Posterior cingulate gyrus (tissue), 11 donors: ENCODE data around the gene NPLOC4.
"Not testable (repeated sequence)": the region's sequence is repeated elsewhere in the genome, so short reads cannot be mapped to it uniquely, and the experiment has no call there.

Source experiments
- DNase-seq, 10 donors: peaks; one replicate each; pipeline versions ENCODE4 v3.0.0 to v3.0.0-alpha.2; 2020 to 2021; ENCODE audit warnings: mixed read lengths in 3 of 10
- intact Hi-C: fragments of 100-400 bp; cut with DNase I; formaldehyde crosslinking; loops from one replicate; pipeline ENCODE4 v1.15.1; 2023

The NPLOC4 gene

DNA sequence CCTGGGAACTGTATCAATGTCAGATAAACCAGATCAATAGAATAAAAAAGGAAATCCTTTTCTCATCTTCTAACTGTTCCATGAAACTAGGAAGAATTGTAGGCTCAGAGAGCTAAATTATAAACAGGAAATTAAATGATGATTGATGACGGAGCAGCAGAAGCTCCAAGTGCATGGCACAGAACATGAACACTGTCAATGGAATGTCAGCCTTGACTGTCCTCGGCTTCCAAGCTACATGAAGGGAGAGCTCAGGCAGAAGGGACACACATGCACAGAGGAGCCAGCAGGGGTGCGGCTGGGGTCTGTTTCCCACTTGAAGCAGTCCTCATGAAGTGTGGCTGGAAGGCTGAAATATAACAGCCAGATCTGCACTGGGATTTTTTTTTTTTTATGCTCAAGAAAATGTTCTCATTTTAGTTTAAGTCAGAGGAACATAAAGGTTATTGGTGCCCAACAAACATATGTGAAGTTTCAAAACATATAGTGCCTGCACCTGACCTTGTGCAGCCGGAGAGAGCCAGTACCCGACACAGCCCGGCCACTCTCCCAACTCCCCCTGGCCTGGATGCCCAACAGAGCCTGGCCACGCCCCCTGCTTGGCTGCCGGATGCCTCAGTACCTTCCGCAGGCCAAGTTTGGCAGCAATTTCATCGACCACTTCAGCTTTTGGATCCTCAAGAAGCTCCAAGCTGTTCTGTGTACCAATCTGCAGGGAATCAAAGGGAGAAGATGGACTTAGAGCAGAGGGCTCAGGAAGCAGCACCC lies 37.0 kb downstream of the NPLOC4 start:
- intact Hi-C loops: no loop called here

DNA sequence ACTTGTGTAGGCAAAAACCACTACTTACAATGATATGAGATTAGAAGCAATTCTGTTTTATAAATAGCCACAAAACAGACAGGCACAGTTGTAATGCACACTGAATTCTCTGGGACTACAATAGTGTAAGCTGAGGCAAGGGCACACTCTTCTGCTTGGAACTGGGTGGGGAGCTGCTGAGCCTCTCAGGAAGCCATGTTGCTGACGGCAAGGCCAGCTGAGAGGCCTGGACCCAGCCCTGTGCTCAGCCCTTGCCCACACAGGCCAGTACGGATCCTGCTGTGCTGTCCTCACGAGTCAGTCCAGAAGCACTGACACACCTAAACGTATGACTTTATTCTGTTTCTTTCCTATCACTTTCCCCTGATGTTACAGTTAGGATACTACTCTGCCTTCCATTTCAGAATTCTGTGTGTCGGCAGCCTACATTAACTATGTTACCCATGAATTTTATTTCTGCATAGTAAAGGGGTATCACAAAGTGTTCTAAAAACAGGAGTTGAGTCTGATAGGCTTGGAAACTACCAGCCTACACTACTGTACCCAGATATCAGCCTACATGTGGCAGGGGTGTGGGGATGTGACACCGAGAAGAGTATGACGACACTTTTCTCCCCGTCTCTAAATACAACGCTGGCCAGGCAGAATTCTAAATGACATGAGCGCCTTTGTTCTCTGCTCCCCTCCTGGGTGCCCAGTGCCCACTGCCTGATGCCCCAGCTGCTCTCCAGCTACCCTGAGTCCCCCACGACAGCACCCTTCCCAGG lies 43.6 kb downstream of the NPLOC4 start:
- intact Hi-C loops: no loop called here
- DNase-seq: peak in 2 of 10 donors; percentile 41 to 44

More for the DNA sequence above, 37.0 kb downstream of the NPLOC4 start:
- DNase-seq: peak in 3 of 10 donors; percentile 67 to 80 (median 76)

DNA sequence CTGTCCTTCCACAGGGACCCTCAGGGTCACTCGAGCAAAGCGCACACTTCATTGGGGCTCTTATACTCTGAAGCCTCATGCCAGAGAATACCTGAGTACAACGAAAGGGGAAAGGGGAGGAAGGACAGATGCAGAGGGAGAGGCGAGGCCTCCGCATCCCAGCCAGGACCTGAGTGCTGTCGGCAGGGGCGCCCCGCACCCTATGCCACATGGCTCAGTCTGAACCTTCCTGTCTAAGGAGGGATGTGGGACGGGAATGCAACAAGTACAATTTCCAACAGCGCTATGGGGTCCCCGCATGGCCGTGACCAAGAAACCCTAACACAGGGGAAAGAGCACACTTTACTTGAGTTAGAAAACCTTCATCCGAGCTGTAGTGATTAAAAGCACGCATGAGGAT lies 44.9 kb downstream of the NPLOC4 start:
- peak in 2 of 10 donors; percentile 49 to 63 for DNase-seq
- intact Hi-C loops: no loop called here

DNA sequence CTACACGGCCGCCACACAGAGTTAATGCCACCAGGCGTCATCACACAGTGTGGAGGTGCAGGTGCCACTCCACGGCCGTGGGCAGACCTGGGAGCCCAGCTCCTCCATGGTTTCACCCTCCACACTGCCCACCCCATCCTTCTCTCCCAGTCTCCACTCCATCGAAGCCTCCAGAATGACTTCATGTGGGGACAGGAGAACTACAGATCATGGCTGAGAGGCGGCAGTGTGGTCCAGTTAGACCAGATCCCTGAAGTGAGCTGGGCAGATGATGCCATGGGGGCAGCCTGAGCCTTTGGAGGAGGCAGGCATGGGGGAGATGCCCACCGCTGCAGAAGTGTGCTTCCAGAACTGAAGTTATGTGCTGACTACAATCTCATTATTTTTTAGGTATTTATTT lies 46.8 kb downstream of the NPLOC4 start:
- DNase-seq: peak in 2 of 10 donors; percentile 51 to 76
- intact Hi-C loops: no loop called here

DNA sequence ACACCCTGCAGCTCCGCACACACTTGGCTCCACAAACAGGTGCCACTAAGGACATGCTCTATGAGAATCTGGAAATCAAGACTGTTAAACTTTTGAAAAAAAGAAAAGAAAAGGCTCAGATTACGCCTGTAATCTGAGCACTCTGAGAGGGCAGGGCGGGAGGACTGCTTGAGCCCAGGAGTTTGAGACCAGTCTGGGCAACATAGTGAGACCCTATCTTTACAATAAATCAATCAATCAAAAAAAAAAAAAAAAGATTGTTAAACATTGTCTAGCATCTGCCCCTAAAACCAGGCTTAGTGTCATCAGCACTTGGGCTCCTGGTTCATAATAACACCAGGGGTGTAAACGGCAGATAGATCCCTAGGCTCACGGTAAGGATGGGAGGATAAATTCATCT lies 47.3 kb downstream of the NPLOC4 start:
- DNase-seq: no peak
- intact Hi-C loops: no loop called here

DNA sequence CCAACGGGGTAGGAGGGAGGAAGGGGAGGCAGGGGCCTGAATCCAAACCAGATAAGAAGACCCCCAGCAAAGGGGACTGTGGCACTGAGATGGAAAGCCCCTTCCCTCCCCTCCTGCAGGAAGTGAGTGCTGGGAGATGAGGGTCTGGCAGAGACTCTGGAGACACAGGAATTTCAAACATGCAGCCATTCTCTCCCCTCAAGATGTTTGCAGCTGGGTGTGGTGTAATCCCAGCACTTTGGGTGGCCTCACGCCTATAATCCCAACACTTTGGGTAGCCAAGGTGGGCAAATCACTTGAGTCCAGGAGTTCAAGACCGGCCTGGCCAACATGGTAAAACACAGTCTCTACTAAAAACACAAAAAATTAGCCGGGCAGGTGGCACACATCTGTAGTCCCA lies 50.8 kb downstream of the NPLOC4 start:
- intact Hi-C loops: no loop called here
- peak in 1 of 10 donors; percentile 33 for DNase-seq

DNA sequence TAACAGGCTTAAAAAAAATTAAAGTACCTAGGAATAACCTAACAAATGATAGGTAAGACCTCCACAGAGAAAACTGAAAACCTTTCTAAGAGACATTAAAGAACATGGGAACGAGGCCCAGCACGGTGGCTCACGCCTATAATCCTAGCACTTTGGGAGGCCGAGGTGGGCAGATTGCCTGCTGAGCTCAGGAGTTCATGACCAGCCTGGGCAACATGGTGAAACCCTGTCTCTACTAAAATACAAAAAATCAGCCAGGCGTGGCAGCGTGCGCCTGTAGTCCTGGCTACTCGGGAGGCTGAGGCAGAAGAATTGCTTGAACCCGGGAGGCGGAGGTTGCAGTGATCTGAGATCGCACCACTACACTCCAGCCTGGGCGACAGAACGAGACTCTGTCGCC lies 52.1 kb downstream of the NPLOC4 start:
- intact Hi-C loops: not testable (repeated sequence)
- DNase-seq: peak in 2 of 10 donors; percentile 10 to 58

DNA sequence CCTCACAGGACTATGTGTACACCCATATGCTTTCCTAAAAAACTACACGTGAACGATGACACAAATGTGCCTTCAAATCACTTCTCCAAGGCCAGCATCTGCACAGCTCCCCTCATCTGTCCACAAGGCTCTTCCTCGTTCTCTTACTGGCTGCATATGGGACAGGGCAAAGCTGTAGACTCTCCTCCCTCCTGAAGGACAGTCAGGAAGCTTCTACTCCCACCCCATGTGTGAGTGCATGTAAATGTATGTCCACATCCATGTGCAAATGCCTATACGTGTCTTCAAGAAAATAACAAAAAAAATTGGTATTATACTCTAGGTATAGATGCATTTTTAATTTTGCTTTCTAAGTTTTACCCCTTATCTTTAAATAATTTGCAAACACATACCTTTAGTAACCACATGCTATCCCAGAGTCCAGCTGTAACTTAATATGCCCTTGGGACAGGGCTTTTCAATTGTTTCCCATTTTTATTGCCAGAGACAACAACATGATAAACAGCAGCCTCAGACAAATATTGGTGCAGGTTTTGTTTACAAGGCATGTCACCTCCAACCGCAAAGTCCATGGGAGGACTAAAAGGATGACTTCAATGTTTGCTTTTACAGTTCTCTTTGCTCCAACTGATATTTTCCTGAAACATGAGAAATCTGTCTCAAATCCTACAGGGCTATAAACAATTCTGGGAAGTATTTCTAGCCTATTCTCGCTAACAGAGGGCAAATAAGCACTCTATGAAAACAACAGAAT lies 53.1 kb downstream of the NPLOC4 start:
- DNase-seq: no peak
- intact Hi-C loops: no loop called here

DNA sequence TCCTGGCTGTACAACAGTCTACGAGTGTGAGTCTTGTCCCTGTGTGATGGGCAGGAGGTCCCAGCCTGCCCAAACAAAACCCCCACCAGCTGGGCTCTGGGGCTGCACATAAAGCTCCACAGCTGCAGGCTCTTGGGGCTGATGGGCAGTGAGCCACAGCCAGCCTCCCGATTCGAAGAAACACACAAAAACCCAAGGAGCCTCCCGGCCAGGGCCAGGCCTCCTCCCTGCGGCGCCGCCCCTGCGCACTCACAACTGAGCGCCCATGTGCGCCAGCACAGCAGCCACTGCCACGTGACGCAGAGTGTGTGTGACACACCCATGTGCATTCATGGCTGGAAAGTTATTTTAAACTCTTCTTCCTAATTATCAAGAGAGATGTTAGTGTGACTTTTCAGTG lies 54.2 kb downstream of the NPLOC4 start:
- DNase-seq: peak in 2 of 10 donors; percentile 80 to 89
- intact Hi-C loops: no loop called here

DNA sequence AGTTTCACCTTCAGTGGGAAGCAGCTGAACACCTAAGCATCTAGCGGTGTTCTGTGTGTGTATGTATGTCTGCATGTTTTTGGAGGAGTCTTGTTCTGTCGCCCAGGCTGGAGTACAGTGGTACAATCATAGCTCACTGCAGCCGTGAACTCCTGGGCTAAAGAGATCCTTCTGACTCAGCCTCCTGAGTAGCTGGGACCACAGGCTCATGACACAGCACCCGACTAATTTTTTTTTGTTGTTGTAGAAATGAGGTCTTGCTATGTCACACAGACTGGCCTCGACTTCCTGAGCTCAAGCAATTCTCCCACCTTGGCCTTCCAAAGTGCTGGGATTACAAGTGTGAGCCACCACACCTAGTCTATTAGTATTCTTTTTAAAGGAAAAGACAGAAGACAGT lies 54.6 kb downstream of the NPLOC4 start:
- intact Hi-C loops: no loop called here

DNA sequence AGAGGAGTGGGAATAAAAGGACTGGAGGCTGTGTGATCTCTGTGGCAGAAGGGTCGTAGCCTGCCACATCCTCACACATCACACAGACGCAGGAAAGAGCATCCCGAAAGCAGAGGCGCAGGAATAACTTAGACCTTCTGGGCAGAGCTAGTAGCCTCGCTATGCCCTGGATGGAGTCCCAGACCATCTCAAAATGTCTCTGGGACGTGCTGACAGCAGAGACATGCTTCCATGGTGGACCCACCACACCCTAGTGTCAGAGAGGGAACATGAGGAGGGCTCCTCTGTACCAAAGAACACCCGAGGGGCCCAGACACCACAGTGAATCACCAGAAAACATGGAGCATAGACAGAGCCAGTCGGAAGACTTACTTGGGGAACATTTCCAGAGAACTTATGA lies 55.2 kb downstream of the NPLOC4 start:
- DNase-seq: peak in 2 of 10 donors; percentile 22 to 24
- intact Hi-C loops: no loop called here

More for the DNA sequence above, 54.6 kb downstream of the NPLOC4 start:
- peak in 1 of 10 donors; percentile 1 for DNase-seq

DNA sequence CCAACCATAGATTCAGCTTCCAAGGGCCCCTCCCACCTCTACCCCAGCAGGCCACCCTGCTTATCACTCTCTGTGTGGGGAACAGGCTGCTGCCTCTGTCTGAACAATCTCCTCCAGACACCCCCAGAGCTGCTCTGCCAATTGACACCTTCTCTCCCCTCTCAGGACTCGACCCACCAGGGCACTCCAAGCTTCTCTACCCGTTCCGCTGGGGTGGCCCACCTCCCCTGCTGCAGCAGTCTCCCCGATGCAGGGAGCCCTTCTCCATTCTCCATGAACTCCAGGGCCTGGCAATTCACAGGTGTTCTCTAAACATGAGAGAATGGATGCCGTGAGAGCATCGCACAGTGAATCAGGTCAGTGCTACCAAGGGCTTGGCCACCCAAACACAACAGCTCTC lies 56.4 kb downstream of the NPLOC4 start:
- intact Hi-C loops: no loop called here
- DNase-seq: peak in 3 of 10 donors; percentile 15 to 67 (median 65)

DNA sequence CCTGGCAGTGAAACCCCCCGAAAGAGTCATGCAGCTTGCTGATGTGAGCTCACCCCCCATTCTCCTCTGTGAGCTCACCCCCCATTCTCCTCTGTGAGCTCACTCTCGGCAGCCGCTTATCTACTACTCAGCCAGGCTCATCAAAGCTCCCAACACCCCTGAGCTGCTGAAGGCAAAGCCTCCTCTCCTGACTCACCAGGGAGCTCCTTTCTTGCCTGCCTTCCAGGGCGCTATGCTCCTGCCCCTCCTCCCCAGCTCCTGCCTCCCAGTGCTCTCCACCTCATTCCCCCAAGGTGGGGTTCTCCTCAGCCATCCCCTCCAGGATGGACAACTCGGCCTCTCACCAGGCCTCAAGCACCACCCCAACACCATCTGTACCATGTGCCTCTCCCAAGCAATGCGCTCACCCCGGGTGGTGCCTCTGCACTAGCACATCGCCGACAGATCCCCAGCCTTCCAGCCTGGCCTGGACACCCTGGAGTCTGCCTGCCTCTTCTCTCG lies 57.0 kb downstream of the NPLOC4 start:
- intact Hi-C loops: no loop called here
- peak in 4 of 10 donors; percentile 22 to 86 (median 59) for DNase-seq

DNA sequence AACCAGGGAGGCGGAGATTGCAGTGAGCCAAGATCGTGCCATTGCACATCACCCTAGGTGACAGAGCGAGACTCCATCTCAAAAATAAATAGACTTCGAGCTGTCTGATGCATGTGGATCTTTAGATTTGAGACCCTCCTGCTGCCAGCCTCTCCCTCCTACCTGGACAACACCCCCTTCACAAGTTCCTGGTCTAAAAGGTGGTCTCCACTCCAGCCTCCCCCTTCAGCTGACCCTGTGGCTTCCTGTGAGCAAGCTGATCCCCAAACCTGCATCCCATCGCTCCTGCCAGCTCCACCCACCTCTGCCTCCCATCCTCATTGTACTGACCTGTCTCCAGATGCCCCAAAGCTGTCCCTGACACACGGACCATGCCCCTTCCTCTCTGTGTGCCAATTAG lies 57.6 kb downstream of the NPLOC4 start:
- peak in 3 of 10 donors; percentile 2 to 68 (median 28) for DNase-seq
- intact Hi-C loops: no loop called here

DNA sequence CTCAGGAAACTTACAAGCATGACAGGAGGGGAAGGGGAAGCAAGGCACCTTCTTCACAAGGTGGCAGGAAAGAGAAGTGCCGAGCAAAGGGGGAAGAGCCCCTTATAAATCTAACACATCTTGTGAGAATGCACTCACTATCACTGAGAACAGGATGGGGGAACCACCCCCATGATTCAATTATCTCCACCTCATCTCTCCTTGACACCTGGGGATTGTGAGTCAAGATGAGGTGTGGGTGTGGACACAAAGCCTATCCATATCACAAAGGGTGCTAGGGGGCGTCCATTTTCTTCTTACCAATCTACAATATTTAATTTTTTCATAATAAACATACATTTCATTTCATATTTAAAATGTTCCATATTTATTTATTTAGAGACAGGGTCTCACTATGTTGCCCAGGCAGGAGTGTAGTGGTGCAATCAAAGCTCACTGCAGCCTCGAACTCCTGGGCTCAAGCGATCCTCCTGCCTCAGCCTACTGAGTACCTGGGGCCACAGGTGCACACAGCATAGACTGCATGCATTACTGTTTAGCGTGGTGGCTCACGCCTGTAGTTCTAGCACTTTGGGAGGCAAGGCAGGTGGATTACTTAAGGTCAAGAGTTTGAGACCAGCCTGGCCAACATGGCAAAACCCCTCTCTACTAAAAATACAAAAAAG lies 58.2 kb downstream of the NPLOC4 start:
- intact Hi-C loops: no loop called here
- peak in 2 of 10 donors; percentile 6 to 20 for DNase-seq

DNA sequence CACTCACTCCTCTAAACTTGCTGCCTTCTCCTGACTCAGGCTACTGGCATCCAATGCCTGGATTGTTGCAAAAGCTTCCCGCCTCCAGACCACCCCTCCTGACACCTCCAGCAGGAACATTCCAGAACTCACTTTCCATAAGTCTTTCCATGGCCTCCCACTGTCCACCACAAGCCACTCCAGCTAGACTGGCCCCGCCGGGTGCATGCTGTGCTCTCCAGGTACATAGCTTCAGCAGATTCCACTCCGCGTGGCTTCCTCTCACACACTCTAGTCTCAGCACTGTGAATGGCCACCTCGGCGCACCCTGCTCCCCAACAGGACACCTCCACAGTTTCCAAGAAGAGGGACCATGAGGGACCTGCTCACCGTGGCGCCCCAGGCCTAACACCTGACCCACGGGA lies 58.9 kb downstream of the NPLOC4 start:
- intact Hi-C loops: no loop called here
- peak in 3 of 10 donors; percentile 52 to 69 (median 66) for DNase-seq

DNA sequence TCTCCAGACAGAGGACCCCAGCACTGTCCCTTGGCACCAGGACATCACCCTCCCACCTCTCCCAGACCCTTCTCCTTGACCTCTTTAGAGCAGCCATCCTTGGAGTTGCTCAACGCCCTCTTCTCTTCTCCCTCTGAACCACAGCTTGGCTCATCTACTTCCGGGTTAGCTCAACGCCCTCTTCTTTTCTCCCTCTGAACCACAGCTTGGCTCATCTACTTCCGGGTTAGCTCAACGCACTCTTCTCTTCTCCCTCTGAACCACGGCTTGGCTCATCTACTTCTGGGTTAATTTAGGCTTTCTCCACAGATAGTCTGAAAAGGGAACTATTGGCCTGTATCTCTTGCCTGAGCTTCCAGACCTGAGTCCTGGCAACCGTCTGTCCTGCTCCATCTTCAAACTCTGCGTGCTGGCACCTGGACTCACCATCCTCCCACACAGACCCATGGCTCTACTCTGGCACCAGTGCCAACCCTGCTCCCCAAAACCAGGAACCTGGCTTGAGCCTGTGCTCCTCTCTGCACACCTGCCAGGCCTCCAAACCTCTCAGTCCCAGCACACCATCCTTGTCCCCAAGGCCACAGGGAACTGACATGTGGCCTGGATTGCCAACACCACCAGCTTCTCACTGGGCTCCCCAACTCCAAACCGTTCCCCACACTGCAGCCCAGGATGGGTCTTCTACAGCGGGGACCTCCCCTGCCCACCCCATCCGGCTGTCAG lies 59.5 kb downstream of the NPLOC4 start:
- peak in 3 of 10 donors; percentile 37 to 57 (median 55) for DNase-seq
- intact Hi-C loops: no loop called here

DNA sequence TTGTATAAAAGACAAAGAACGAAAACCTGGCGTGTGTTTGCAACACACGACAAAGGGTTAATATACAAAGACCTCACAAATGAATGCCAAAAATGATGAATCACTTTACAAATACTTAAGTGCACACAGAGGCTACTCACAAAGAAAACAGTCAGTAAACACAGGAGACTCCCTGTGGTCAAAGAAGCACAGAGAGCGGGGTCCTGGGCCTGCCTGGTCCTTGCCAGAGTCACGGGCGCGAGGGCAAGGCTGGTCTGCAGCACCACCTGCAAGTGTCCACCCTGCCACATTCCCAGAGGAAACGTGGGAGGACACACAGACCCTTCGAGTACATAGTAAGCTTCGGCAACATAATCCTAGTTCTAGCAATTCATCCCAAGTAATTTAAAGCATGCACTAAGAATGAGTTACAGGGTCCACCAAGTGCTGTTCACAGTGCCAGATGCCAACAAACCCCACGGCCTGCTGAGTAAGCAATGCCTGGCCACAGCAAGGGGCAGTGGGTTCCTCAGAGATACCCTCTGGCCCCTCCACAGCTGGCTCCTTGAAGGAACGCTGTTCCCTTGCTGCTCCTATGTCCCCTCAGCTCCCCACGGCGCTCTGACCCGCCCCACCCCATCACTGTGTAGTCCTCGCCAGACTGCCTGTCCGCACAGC lies 60.2 kb downstream of the NPLOC4 start:
- peak in 3 of 10 donors; percentile 45 to 73 (median 67) for DNase-seq
- intact Hi-C loops: no loop called here

DNA sequence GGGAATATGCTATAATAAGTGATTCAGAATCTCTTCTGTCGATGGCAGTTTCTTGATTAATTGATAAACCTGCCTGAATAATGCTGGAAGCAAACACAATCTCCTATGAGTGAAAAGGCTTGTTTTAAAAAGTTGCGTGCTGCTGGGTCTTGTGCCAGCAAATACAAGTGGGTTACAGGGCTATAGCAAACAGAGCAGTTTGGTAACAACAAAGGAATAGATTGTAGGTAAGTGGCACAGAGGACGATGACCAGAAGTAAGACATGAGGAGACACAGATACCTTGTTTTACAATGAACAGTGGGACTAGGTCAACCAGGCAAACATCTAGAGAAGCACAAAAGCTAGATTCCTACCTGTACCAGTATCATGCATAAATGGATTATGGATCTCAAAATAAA lies 61.1 kb downstream of the NPLOC4 start:
- intact Hi-C loops: no loop called here
- DNase-seq: no peak
